T-helper 1 cell treated with Interleukin-12 subunit alpha and Interleukin-12 subunit beta and Interleukin-4 antibody, amounts not matched to agents 30 ng/mL and 1 ng/mL, for 36 hours (primary cell): ENCODE data around the gene AGPAT3. TPM values are rescaled to one million over a fixed set of nuclear protein-coding genes. Genes with fewer than 3 reads are reported as not detected.

ENCODE experiments used
- intact Hi-C: fragments of 100-400 bp; cut with micrococcal nuclease; formaldehyde crosslinking; loops from one replicate; pipeline ENCODE4 v1.15.1; 2024
- total RNA-seq: library from RNA; stranded (reverse); gene quantifications from 2 replicates; pipeline ENCODE4 v1.2.3, GENCODE V29; 2022

Gene AGPAT3
- total RNA-seq, 1 donor from 2014 or later, result 124 TPM

DNA sequence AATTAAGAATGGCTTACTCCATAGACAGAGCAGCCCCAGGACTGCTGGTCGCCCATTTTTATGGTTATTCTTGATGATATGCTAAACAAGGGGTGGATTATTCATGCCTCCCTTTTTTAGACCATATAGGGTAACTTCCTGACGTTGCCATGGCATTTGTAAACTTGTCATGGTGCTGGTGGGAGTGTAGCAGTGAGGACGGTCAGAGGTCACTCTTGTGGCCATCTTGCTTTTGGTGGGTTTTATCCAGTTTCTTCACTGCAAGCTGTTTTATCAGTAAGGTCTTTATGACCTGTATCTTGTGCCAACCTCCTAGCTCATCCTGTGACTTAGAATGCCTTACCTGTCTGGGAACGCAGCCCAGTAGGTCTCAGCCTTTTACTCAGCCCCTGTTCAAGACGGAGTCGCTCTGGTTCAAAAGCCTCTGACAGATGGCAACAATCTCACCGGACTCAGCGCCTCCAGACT is 5.2 kb upstream of the AGPAT3 start:
- intact Hi-C loops, result no loop called here

DNA sequence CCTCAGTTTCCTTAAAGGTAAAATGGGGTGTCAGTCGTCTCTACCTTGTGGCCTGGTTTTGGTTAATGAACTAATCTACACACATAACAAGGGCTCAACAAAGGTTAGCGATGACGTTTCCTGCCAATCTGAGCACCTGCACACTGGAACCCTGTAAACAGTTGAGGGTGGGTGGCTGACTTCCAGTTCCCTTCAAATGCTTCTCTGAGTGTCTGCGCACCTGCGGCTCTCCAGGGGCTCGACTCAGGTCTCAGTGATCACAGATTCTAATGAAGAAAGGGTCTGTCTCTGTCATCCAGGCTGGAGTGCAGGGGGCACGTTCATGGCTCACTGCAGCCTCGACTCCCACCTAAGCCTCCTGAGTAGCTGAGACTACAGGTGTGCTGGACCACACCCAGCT is 3.3 kb upstream of the AGPAT3 start:
- intact Hi-C loops, result no loop called here

DNA sequence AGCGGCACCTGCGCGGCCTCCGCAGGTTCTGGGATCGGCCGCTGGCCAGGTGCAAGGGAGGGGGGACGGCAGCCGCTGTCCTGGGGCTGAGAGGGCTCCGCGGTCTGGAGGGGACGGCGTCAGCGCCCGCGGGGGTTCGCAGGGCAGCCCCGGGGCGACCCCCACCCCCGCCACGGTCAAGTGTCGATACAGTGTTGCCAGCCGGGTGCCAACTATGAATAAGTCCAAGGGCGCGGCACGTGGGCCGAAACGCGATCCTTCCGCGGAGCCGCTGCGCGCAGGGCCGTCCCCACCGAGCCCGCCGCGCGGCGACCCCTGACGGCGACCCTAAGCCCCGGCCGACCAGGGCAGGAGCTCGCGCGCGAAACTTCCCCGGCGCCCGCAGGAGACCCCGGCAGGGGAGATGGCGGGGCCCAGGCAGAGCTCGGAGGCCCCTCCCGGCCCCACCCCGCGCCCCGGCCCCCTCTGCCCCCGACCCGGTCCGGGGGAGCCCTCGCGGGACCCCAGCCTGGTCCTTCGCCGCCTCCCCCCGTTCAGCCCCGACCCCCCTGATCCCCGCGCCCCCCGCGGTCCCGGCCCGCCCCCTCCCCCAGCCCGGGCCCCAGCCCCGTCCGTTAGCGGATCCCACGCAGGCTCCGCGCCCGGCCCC is 586 bp upstream of the AGPAT3 start:
- intact Hi-C loops, result loop anchor here (2.0 kb wide), 1 partner anchor 22 kb away; no protein-coding TSS in a partner anchor

DNA sequence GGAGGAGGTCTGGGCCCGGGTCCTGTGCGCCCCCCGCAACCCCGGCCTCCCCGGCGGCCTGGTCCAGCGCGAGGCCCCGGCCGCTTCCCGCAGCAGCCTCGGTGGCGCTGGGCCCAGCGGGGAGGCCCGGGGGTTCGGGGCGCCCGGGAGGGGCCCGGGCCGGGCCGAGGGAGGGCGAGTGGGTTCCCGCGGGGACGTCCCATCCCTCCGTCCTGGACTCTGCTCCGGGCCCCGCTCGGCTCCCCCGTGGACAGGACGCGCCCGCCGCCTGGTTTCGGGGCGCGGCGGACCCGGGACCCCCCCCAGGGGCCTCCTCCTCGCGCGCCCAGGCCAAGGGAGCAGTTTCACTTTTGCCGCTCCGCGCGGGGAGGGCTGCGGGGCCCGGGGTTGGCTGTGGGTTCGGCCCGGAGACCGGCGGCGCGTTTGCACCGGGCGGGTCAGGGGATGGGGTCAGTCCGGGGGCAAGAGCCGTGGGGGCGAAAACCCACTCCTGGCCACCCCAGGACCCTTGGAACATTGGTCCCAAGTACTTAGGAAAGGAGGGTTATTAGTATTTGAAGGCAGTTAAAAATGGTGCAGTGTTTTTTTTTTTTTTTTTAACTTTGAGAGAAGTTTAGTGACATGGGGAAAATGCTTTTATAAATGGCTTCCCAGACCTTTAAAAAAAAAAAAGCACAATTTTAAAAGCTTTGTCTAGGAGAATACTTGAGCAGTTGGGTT is 677 bp downstream of the AGPAT3 start:
- intact Hi-C loops, result loop anchor here (1.0 to 5.0 kb wide), 8 partner anchors 10 to 147 kb away; partner anchors contain the start of gene TRAPPC10

DNA sequence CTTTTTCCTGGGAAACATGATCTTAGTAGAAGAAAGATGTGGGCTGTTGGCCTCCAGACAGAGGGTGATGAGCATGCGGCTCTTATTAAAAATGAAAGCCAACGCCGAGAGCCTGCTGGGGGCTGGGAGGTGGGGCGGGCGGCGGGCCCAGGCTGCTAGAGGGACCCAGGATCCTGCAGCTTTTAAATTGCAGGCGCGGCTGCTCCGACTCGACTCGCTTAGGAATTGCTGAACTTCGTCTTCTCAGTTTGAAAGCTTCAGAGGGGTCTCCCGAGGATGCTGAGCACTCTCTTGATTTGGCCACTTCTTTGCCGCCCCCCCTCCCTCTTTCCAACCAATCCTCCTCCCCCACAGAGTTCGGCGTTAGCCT is 1.2 kb downstream of the AGPAT3 start:
- intact Hi-C loops, result loop anchor here (1.0 to 5.0 kb wide), 7 partner anchors 11 to 147 kb away; partner anchors contain the start of gene TRAPPC10

DNA sequence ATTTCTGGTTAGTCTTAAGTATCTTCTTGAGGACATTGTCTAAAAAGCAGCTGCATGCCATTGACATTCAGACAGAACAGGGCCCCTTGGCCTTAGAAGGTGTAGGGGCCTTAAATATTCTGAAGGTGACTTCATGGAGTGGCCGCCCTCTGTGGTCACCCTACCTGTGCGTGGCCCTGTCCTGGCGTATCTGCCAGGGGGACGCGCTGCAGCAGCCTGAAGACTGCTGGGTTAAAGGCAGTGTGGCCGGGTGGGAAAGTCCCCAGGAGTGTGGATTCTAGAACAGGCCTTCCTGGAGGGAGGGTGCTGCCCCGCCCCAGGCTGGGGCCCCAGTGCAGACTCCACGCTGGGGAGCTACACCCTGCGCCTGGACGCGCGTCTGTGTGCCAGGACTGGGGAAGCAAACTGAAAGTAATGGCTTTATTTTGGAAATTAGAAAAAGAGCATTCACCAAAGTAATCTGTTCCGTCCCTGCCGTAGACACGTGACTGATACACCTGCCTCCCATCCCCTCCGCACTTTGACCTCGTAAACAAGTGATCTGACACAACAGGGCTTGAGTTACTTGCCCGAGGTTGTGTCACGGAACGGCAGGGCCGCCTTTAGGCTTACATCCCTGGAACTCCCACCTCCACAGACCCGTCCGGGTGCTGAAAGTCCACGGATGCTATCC is 1.8 kb downstream of the AGPAT3 start:
- intact Hi-C loops, result loop anchor here (1.0 to 5.0 kb wide), 7 partner anchors 11 to 146 kb away; partner anchors contain the start of gene TRAPPC10

DNA sequence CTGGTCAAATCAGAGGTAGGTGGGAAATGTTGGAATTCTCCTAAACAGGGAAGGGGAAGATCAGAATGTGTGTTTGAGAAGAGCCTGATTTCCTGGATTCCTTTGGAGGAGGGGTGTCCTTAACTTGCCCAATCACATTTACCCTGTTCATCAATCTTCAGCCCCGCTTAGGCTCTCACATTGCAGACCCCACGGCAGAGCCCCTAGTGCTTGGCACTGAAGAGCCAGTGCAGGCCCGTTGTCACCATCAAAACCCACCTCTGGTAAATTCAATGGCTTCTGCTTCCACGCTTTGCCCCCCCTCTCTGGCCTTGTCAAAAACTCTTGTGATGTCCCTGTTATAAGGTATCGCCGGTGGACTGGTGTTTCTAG is 2.3 kb downstream of the AGPAT3 start:
- intact Hi-C loops, result loop anchor here (2.0 to 5.0 kb wide), 3 partner anchors 40 to 145 kb away; partner anchors contain the start of gene TRAPPC10

DNA sequence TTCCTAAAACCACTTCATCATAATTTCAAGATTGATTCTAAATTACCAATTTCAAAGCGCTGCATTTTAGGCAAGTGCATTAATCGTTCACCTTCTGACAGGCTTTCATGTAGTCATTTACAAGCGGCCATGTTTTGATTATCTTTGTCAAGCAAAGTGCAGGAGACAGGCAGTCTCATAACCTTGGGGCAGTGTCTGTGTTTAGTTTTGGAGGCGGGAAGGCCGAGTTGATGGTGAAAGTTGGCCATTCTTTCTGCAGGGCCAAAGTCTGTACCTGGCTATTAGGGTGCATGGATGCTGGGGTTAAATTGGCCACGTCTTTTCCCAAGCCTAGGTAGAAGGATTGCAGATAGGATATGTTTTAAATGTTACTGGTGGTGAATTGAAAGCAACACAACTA is 2.9 kb downstream of the AGPAT3 start:
- intact Hi-C loops, result loop anchor here (2.0 to 5.0 kb wide), 3 partner anchors 41 to 145 kb away; partner anchors contain the start of gene TRAPPC10

DNA sequence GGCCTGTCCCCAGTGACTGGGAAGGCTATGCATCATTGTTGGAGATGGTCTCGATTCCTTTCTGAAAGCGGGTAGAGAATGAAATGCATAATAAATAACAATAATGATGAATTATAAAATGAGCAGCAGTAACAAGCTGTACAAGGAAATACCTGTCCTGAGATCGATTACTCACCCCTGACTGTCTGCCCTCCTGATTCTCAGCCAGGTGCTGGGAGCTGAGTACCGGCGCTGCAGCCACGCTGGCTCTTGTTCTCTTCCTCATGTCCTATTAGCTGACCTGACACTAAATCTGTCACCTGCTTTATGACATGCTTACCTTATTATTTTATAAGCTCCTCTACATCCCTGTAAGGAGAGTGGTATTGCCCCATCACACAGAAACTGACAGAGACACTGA is 3.4 kb downstream of the AGPAT3 start:
- intact Hi-C loops, result loop anchor here (5.0 kb wide), 2 partner anchors 41 to 56 kb away; no protein-coding TSS in a partner anchor

DNA sequence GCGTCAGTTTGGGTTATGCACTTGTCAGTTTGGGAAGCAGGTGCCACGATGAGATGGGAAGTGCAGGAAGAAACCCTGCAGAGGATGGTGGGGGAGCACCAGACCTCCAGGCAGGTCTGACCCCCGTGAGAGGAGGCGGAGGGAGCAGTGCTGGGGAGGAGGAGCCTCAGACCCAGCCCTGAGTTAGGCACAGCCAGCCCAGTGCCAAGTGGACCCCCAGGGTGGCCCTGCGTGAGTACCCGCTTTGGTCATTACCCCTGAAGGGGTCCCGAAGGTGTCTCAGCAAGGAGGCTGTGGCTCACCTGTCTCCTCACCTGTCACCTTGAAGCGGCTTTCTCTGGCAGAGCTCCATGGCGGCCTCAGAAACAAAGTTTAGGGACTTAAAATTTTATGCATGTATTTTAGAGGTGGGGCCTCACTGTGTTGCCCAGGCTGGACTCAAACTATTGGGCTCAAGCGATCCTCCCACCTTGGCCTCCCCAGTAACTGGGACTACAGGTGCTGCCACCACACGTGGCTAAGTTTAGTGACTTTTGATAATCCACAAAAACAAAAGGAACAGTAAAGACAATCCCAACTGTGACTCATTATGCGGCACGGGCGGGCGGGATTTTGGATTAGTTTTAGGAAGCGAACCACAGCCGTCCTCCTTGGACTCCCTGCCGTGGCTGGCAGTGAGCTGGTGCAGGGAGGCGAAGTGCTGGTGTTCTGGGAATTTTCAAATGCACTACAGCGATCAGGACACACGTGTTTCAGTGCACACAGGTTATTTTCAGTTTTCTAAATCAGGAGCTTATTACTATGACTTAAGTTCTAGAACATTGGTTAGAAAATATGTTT is 4.7 kb downstream of the AGPAT3 start:
- intact Hi-C loops, result loop anchor here (5.0 kb wide), 2 partner anchors 42 to 57 kb away; no protein-coding TSS in a partner anchor

DNA sequence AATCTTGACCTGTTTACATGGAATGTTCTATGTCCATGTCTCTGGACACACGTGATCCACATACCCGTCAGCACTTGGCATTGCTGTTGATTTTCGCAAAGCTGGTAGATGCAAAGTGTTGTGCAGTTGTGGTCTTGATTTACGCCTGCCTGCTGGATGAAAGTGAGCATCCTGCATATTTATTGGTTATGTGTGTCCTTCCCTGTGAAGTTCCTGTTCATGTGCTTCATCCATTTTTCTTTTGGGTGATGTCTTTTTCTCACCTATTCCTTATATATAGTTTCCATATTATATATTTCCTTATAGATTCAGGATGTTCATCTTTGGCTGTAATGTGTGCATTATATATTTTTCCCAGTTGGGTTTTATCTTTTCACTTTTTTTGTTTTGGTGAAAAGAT is 6.5 kb downstream of the AGPAT3 start:
- intact Hi-C loops, result no loop called here

DNA sequence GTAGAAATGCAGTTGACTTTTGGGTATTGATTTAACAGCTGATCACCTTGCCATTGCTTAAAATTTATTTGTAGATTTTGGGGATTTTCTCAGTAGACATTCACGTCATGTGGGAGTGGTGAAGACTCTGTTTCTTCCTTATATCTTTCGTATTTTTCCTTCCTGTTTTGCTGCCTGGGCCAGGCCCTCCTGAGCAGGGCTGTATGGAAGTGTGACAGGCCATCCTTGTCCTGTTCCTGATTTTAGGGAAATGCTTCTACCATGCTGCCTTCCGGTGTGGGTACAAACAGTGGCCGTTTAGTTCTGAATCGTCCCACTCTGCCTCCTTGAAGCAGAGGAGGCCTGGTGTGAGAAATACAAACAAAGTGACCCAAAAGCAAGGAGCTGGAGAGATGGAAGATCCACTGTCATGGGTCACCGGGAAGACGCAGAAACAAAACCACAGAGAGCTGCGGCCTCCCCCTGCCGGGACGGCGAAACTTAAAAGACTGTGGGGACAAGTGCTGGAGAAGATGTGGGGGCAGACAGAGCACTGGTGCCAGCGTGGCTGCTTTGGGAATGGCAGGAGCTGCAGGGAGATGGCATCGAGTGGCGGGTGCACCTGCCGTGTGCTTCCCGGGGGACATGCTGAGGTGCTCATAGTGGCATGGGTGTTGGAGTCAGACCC is 7.6 kb downstream of the AGPAT3 start:
- intact Hi-C loops, result no loop called here

DNA sequence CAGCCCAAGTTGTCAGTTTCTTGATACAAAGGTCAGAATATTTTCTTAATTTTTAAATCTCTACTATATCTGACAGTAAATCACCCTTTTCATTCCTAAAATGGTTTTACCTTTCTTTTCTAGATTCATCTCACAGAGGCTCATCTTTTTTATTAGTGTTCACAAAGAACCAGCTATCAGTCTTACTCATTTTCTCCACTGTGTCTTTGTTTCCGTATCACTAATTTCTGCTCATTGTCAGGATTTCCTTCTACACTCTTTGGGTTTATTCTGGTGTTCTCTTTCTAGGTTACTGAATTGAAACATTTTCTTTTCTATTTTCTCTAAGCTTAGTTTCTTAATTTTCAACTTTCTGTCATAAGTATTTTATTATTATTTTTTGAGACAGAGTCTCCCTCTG is 8.7 kb downstream of the AGPAT3 start:
- intact Hi-C loops, result no loop called here

DNA sequence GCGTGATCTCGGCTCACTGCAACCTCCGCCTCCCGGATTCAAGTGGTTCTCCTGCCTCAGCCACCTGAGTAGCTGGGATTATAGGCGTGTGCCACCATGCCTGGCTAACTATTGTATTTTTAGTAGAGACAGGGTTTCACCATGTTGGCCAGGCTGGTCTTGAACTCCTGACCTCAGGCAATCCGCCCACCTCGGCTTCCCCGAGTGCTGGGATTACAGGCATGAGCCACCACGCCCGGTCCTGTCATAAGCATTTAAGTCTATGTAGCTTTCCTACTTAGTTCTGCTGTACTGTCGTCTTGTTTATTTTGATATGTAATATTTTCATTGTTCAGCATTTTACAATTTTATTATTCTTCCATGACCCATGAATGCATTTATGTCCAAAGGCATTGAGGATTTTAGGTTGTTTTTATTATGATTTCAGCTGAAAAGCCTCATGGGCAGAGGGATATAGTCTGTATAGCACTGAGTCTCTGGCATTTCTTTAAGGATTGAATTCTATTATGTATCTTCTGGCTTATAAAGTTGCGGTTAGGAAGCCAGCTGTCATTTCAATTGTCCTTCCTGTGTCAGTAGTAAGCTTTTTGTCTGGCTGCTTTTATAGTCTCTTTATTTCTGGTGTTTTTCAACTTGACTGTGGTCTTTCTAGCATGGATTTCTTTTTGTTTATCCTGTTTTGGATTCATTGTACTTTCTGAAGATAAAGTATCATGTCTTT is 9.2 kb downstream of the AGPAT3 start:
- intact Hi-C loops, result no loop called here

DNA sequence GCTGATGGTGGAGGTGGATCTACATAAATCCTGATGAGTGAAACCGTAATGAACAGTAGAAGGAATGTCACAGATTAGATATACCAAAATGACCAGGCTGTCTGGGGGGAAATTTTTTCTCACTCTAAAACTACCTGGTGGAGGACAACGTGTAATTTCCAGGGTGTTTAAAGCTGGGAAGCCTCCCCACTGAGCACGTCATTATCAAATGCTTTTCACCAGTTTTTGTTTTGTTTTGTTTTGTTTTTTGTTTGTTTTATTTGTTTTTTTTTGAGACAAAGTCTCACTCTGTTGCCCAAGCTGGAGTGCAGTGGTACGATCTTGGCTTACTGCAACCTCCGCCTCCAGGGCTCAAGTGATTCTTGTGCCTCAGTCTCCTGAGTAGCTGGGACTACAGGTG is 11.6 kb downstream of the AGPAT3 start:
- intact Hi-C loops, result no loop called here

DNA sequence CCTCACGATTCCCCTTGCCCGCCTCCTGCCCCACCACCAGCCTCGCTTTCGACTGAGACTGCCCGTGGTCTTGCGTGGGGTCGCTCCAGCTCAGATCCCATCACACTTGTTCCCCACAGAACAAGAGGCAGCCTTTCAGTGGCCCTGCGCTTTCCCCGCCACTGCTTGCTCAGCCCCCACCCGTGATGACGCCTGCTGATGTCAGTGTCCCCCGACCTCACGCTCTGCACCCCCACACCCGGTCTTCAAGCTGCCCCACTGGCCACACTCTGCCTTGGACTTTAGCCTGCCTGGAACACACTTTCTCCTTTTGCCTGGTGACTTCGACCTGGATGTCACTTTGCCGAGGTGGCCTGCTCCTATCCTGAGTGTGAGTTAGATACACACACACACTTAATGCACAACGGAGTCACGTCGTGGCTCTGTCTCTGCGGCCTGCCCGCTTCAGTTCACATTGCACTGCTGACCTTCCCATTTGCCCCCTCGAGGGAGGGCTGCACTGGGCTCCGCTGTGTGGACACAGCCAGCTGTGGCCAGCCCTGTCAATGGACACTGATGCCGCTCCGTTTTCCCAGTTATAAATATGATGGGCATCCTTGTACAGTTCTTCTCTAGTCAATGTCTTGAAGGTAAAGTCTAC is 13.0 kb downstream of the AGPAT3 start:
- intact Hi-C loops, result no loop called here

DNA sequence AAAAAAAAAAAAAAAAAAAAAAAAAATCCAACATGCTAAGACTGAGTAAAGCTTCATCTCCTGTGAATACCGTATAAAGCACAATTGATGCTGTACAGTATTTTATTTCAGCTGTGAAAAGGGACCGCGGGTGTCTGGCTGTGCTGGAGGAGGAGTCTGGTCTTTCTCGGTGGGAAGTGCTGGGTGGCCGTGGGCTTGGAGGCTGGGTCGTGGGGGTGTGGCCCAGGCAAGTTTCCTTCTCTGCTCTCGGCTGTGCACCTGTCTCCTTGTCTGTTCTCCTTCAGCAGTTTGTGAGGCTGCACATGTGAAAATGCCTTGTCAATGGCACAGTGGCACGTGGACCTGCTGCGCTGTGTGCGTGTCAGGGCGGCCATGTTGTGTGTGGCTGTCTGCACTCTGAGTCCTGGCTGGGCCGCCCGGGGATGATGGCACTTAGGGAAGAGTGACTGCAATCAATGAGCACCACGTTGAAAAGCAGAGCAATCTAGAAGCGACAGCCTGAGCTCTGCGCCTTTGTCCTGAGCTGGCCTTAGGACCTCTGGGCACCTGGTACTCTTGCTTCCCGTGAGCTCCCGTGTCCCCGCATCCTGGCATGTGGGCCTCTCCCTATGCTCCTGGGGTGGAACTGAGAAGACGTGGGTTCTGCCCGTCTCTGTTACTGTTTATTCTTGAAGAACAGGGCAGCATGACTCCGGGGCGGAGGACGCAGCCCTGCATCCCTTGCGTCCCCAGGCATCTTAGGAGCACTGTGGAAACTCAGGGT is 14.5 kb downstream of the AGPAT3 start:
- intact Hi-C loops, result loop anchor here (5.0 kb wide), 2 partner anchors 38 to 58 kb away; no protein-coding TSS in a partner anchor
